ENCODE data around the gene NEUROD2.

The NEUROD2 gene

DNA sequence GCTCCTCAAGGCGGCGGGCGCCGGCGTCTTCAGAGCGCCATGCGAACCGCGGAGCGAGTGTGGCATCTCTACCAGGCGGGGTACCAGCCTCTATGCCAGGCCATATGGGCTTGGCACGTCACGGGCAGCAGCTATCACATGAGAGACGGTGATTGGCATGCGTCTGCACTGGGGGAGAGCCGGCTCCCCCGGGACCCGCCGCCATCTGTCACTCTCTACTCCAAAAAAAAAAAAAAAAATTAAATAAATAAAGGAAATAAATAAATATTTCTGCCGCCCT is at the start of gene NEUROD2:
TSS of gene NEUROD2 (minus strand) at position 70 of the 280 bp plus-strand sequence. CDS start 1,321 bp downstream, outside the sequence.
- TF ChIP-seq, protein P1, sequence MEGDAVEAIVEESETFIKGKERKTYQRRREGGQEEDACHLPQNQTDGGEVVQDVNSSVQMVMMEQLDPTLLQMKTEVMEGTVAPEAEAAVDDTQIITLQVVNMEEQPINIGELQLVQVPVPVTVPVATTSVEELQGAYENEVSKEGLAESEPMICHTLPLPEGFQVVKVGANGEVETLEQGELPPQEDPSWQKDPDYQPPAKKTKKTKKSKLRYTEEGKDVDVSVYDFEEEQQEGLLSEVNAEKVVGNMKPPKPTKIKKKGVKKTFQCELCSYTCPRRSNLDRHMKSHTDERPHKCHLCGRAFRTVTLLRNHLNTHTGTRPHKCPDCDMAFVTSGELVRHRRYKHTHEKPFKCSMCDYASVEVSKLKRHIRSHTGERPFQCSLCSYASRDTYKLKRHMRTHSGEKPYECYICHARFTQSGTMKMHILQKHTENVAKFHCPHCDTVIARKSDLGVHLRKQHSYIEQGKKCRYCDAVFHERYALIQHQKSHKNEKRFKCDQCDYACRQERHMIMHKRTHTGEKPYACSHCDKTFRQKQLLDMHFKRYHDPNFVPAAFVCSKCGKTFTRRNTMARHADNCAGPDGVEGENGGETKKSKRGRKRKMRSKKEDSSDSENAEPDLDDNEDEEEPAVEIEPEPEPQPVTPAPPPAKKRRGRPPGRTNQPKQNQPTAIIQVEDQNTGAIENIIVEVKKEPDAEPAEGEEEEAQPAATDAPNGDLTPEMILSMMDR (IDR thresholded peaks at IDR 0.05; ENCODE audit: low read length, missing control alignments): no peak
- H3K4me3 ChIP-seq (replicated peaks; ENCODE audit: low read depth, low read length): no peak within 1 kb of the TSS
- DNase-seq (ENCODE audit: low read depth): no peak

DNA sequence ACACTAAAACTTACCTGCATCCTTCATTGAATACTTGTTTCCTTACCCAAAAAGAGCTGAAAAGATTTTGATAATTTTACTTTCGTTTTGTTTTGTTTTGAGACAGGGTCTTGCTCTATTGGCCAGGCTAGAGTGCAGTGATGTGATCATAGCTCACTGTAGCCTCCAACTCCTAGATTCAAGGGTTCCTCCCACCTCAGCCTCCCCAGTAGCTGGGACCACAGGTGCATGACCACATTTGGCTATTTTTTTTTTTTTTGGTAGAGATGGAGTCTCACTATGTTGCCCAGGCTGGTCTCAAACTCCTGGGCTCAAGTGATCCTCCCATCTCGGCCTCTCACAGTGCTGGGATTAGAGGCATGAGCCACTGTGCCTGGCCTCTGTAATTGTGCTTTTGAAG is 47.4 kb upstream of the NEUROD2 start:
- TF ChIP-seq, protein P1 (IDR thresholded peaks at IDR 0.05; ENCODE audit: low read length, missing control alignments): no peak

DNA sequence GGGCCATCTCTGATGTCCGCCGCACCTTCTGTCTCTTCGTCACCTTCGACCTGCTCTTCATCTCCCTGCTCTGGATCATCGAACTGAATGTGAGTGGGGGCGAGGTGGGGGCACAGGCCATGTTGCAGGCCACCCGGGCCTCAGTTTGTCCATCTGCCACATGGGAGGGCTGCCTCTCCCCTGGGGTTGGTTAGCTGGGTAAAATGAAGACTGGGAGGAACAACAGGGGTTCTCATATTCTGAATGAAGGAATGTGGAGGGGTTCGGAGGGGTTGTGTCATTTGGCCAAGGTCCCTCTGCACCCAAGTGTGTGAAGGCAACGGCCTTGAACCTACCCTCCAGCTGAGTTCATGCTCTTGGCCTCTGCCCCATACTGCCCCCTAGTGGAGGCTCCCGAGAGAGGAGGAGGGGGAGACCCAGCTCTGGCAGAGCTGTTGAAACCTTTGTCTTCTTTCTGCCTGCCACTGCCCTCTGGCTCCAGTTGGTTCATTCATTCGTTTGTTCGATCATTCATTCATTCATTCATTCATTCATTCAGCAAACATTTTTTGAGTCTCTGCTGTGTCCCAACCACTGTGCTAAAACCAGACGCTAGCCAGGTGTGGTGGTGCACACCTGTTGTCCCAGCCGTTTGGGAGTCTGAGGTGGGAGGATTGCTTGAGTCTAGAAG is 46.1 kb upstream of the NEUROD2 start:
- DNase-seq (ENCODE audit: low read depth): peak; percentile 48
- TF ChIP-seq, protein P1 (IDR thresholded peaks at IDR 0.05; ENCODE audit: low read length, missing control alignments): peak; percentile 92
- no peak overlapping the region for H3K4me3 ChIP-seq (replicated peaks; ENCODE audit: low read depth, low read length)

More for the DNA sequence above, 47.4 kb upstream of the NEUROD2 start:
- DNase-seq (ENCODE audit: low read depth): no peak
- H3K4me3 ChIP-seq (replicated peaks; ENCODE audit: low read depth, low read length): no peak overlapping the region

DNA sequence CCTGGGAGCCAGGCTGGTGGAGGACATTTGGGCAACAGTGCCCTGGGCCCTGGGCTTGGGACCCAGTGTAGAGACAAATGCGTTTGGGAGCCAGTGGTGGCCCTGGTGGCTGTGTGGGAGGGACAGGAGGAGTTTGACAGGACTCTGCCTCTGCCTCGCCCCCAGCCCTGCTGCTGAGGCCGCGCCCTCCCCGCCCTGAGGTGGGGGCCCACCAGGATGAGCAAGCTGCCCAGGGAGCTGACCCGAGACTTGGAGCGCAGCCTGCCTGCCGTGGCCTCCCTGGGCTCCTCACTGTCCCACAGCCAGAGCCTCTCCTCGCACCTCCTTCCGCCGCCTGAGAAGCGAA is 45.6 kb upstream of the NEUROD2 start:
- H3K4me3 ChIP-seq (replicated peaks; ENCODE audit: low read depth, low read length): no peak overlapping the region
- TF ChIP-seq, protein P1 (IDR thresholded peaks at IDR 0.05; ENCODE audit: low read length, missing control alignments): no peak
- no peak for DNase-seq (ENCODE audit: low read depth)

DNA sequence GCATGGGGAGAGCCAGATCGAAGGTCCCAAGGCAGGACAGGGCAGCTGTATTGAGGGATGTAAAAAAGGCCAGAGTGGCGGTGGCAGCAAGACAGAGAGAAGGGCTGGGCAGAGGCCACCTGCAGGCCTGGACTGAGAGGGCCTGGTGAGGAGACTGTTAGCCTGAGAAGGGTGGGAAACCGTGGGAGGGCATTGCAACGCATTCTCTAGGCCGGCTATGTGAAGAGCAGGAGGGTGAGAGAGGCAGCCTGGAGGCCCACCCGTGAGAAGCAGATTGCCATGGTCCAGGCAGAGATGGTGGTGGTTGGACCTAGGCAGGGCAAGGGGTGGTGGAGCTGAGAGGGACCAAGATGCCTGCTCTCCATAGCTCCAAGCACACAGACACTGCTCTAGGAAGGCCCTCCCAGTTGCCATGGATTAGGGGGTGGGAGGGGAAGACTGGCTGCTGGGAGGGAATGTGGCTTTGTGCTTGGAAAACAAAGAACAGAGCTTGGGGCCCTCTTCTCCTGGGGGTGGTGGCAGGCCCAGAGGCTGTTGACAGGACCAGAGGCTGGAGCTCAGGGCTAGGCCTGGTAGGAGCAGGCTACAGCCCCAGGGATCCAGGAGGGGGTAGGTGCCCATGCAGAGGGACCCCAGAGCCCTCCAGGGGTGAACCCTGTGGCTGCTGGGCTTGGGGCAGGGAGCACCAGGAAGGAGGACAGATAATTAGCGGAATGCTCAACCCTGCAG is 45.0 kb upstream of the NEUROD2 start:
- TF ChIP-seq, protein P1 (IDR thresholded peaks at IDR 0.05; ENCODE audit: low read length, missing control alignments): no peak
- peak; percentile 15 for DNase-seq (ENCODE audit: low read depth)
- no peak overlapping the region for H3K4me3 ChIP-seq (replicated peaks; ENCODE audit: low read depth, low read length)

DNA sequence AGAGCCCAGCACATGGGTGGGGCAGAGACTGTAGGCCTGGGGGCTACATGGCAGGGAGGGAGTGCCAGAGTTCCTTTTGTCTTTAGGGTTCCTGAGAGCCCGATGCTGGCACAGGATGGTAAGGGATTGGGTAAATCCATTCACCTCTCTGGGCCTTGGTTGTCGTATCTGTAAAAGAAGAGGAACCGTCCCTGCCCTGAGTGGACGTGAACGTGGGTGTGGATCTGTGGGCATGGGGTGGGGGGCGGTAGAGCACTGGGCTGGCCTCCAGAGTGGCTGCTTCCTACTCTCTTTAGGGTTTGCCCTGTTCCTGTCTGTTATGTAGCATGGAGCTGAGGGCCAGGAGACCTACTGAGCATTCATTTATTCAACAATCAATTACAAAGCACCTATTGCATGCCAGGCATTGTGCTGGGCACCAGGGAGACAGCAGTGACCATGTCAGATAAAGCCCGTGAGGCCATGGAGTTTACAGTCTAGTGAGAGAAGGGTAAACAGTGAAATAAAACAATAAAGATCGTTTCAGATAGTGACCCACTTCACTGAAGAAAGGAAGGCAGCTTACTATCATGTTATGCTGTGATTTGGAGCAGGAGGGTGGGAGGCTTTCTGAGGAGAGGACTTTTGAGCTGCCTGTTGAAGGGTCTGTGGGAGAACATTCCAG is 44.3 kb upstream of the NEUROD2 start:
- no peak overlapping the region for H3K4me3 ChIP-seq (replicated peaks; ENCODE audit: low read depth, low read length)
- TF ChIP-seq, protein P1 (IDR thresholded peaks at IDR 0.05; ENCODE audit: low read length, missing control alignments): no peak
- no peak for DNase-seq (ENCODE audit: low read depth)

Data from fibroblast of pulmonary artery (primary cell).